ENCODE results near the gene PPDPF.
"Not testable (repeated sequence)": the region's sequence is repeated elsewhere in the genome, so short reads cannot be mapped to it uniquely, and the experiment has no call there.

PPDPF gene

GRCh38 chr20:63566395-63567135 is 46.0 kb downstream of the PPDPF start:
- no peak for DNase-seq

- peak; percentile 38 for DNase-seq
Measured at GRCh38 chr20:63567136-63567385, 46.5 kb downstream of the PPDPF start.

GRCh38 chr20:63567386-63568169 is 47.0 kb downstream of the PPDPF start:
- DNase-seq: no peak

GRCh38 chr20:63568170-63568981 is 47.8 kb downstream of the PPDPF start:
- DNase-seq: no peak

GRCh38 chr20:63568986-63569949 is 48.7 kb downstream of the PPDPF start:
- peak; percentile 37 for DNase-seq

- no peak for DNase-seq
Measured at GRCh38 chr20:63570281-63571086, 49.9 kb downstream of the PPDPF start.

- not testable (repeated sequence) for DNase-seq
Measured at GRCh38 chr20:63571087-63571478, 50.5 kb downstream of the PPDPF start.
